Astrocyte (in vitro differentiated cells and primary cell): ENCODE measurements around the gene MAFF. TPM values are rescaled to one million over a fixed set of nuclear protein-coding genes. Genes with fewer than 3 reads are reported as not detected.

ENCODE experiments used
- DNase-seq: peaks from one replicate; pipeline ENCODE4 v3.0.0-alpha.2; 2010; ENCODE audit warnings: low read depth
- FAIRE-seq: peaks from 2 replicates; lab custom pipeline; 2011; peaks lifted over from hg19 to GRCh38; lab: Jason Lieb, UNC
- H2AFZ ChIP-seq: 2 replicates; pipeline ENCODE4 v1.6.0; 2012; ENCODE audit warnings: low read depth, low read length, inconsistent platforms
- H3K27ac ChIP-seq: 2 replicates; pipeline ENCODE4 v1.5.1; 2011; ENCODE audit warnings: low read depth, low read length, inconsistent platforms
- H3K27me3 ChIP-seq: 2 replicates; pipeline ENCODE4 v1.6.0; 2011; ENCODE audit warnings: low read length, inconsistent platforms; ENCODE audit not compliant: insufficient read depth
- H3K36me3 ChIP-seq: 2 replicates; pipeline ENCODE4 v1.5.1; 2011; ENCODE audit warnings: low read length, inconsistent platforms; ENCODE audit not compliant: insufficient read depth
- H3K4me1 ChIP-seq: 2 replicates; pipeline ENCODE4 v1.5.1; 2011; ENCODE audit warnings: low read length, inconsistent platforms; ENCODE audit not compliant: insufficient read depth
- H3K4me2 ChIP-seq: 2 replicates; pipeline ENCODE4 v1.6.0; 2012; ENCODE audit warnings: low read length, inconsistent platforms
- H3K4me3 ChIP-seq: 2 replicates; pipeline ENCODE4 v1.5.1; 2011; ENCODE audit warnings: low read depth, mild to moderate bottlenecking, low read length, inconsistent platforms; ENCODE audit not compliant: insufficient read depth
- H3K79me2 ChIP-seq: 2 replicates; pipeline ENCODE4 v1.6.0; 2012; ENCODE audit warnings: mild to moderate bottlenecking, low read length, inconsistent platforms; ENCODE audit not compliant: insufficient read depth
- H3K9ac ChIP-seq: 2 replicates; pipeline ENCODE4 v1.6.0; 2012; ENCODE audit warnings: mild to moderate bottlenecking, low read length, inconsistent platforms
- H3K9me3 ChIP-seq: 2 replicates; pipeline ENCODE4 v1.5.1; 2012; ENCODE audit warnings: low read depth, mild to moderate bottlenecking, low read length, inconsistent platforms; ENCODE audit not compliant: insufficient read depth
- H4K20me1 ChIP-seq: 2 replicates; pipeline ENCODE4 v1.6.0; 2012; ENCODE audit warnings: low read length, inconsistent platforms; ENCODE audit not compliant: insufficient read depth
- H3K27ac Mint-ChIP-seq: one replicate; pipeline ENCODE4 v1.8.0; 2021; ENCODE audit warnings: mild to moderate bottlenecking, mixed read lengths; ENCODE audit not compliant: unreplicated experiment
- H3K27me3 Mint-ChIP-seq: one replicate; pipeline ENCODE4 v1.8.0; 2021; ENCODE audit warnings: low read depth, mixed read lengths; ENCODE audit not compliant: unreplicated experiment
- H3K36me3 Mint-ChIP-seq: one replicate; pipeline ENCODE4 v1.8.0; 2021; ENCODE audit warnings: low read depth, mixed read lengths; ENCODE audit not compliant: unreplicated experiment
- H3K4me1 Mint-ChIP-seq: one replicate; pipeline ENCODE4 v1.8.0; 2021; ENCODE audit warnings: low read depth, mixed read lengths; ENCODE audit not compliant: unreplicated experiment
- H3K4me3 Mint-ChIP-seq: one replicate; pipeline ENCODE4 v1.8.0; 2021; ENCODE audit warnings: mild to moderate bottlenecking, moderate library complexity, mixed read lengths; ENCODE audit not compliant: unreplicated experiment
- H3K9me3 Mint-ChIP-seq: one replicate; pipeline ENCODE4 v1.8.0; 2021; ENCODE audit warnings: mild to moderate bottlenecking, mixed read lengths; ENCODE audit not compliant: unreplicated experiment
- CTCF ChIP-seq: IDR thresholded peaks from 2 replicates; pipeline ENCODE4 v1.5.1; 2011; ENCODE audit warnings: low read depth, mild to moderate bottlenecking, inconsistent platforms, low read length, moderate library complexity; ENCODE audit not compliant: insufficient read depth
- EZH2 ChIP-seq: IDR thresholded peaks from 2 replicates; pipeline ENCODE4 v1.6.1; 2012; ENCODE audit warnings: mild to moderate bottlenecking, low read length, inconsistent platforms; ENCODE audit not compliant: insufficient read depth
- total RNA-seq: library from RNA; stranded (reverse); gene quantifications from 2 replicates; pipeline ENCODE4 v1.2.1, GENCODE V29; 2021

Gene MAFF
- total RNA-seq, 1 donor from 2014 or later, result 18.2 TPM

- H3K27me3 ChIP-seq, result no peaks in the 10 kb centered on the region
Observed at GRCh38 chr22:38155703-38156102, 46.1 kb upstream of the MAFF start.

GRCh38 chr22:38162881-38163843 lies 38.6 kb upstream of the MAFF start:
- H3K9me3 Mint-ChIP-seq, result peaks cover 2% of the 10 kb centered on the region
- no peak for DNase-seq
- Histone ChIP-seq H3K27ac (no peak overlapping the region), H3K4me1 (no peaks in the 10 kb centered on the region), H3K27me3 (no peaks in the 10 kb centered on the region), H3K9me3 (no peaks in the 10 kb centered on the region), H3K4me2 (no peak overlapping the region), H3K36me3 (no peaks in the 10 kb centered on the region), H3K4me3 (no peak overlapping the region), H3K79me2 (no peaks in the 10 kb centered on the region), H2AFZ (no peak overlapping the region), H4K20me1 (no peaks in the 10 kb centered on the region), H3K9ac (no peak overlapping the region)
- no peak overlapping the region for H3K27ac Mint-ChIP-seq
- H3K27me3 Mint-ChIP-seq, result no peaks in the 10 kb centered on the region
- peaks cover 3% of the 10 kb centered on the region for H3K4me1 Mint-ChIP-seq
- no peak overlapping the region for H3K4me3 Mint-ChIP-seq
- TF ChIP-seq EZH2, result no peak
- no peak for TF ChIP-seq CTCF
- peaks cover 11% of the 10 kb centered on the region for H3K36me3 Mint-ChIP-seq
- no peak for FAIRE-seq

More at GRCh38 chr22:38155703-38156102, 46.1 kb upstream of the MAFF start:
- Mint-ChIP-seq H3K27ac (no peak overlapping the region), H3K4me1 (no peaks in the 10 kb centered on the region), H3K9me3 (peaks cover 4% of the 10 kb centered on the region), H3K36me3 (no peaks in the 10 kb centered on the region), H3K27me3 (no peaks in the 10 kb centered on the region), H3K4me3 (no peak overlapping the region)
- FAIRE-seq (no peak), DNase-seq (no peak)
- Histone ChIP-seq H3K4me1 (no peaks in the 10 kb centered on the region), H2AFZ (no peak overlapping the region), H3K4me3 (no peak overlapping the region), H4K20me1 (no peaks in the 10 kb centered on the region), H3K4me2 (no peak overlapping the region), H3K79me2 (no peaks in the 10 kb centered on the region), H3K9me3 (no peaks in the 10 kb centered on the region), H3K27ac (no peak overlapping the region), H3K9ac (no peak overlapping the region), H3K36me3 (no peaks in the 10 kb centered on the region)
- TF ChIP-seq CTCF (no peak), EZH2 (no peak)
